ENCODE measurements around the gene PBX1.

GRCh38 chr1:164728719-164729118, 169.7 kb downstream of the PBX1 start:
- no peak for TF ChIP-seq POLR2A (IDR thresholded peaks at IDR 0.05)
- no peak for TF ChIP-seq CTCF (IDR thresholded peaks at IDR 0.05)
- TF ChIP-seq POLR2AphosphoS5 (IDR thresholded peaks at IDR 0.05) = no peak

All from breast epithelium (tissue), 3 donors.